Activated T-cell treated with anti-CD3 and anti-CD28 coated beads for 48 hours (primary cell): ENCODE data around the gene ACO2.
"Not testable (repeated sequence)": the region's sequence is repeated elsewhere in the genome, so short reads cannot be mapped to it uniquely, and the experiment has no call there.

Source experiments
- DNase-seq: peaks from one replicate; pipeline ENCODE4 v3.0.0-alpha.2; 2020; ENCODE audit warnings: low read depth

ACO2 gene

GRCh38 chr22:41448189-41448808 is 20.6 kb upstream of the ACO2 start:
- peak; percentile 83 for DNase-seq

- DNase-seq: no peak
Measured at GRCh38 chr22:41458161-41458728, 10.7 kb upstream of the ACO2 start.

GRCh38 chr22:41459431-41459830 is 9.5 kb upstream of the ACO2 start:
- no peak for DNase-seq

- DNase-seq: not testable (repeated sequence)
Measured at GRCh38 chr22:41460071-41460470, 8.8 kb upstream of the ACO2 start.

GRCh38 chr22:41461901-41462300 is 7.0 kb upstream of the ACO2 start:
- DNase-seq: no peak

GRCh38 chr22:41469218-41469851 is 418 bp downstream of the ACO2 start:
- no peak for DNase-seq

- DNase-seq: no peak
Measured at GRCh38 chr22:41470886-41471285, 2.0 kb downstream of the ACO2 start.

GRCh38 chr22:41471568-41471967 is 2.7 kb downstream of the ACO2 start:
- no peak for DNase-seq

- no peak for DNase-seq
Measured at GRCh38 chr22:41474872-41475451, 6.0 kb downstream of the ACO2 start.

- DNase-seq: no peak
Measured at GRCh38 chr22:41478473-41478872, 9.6 kb downstream of the ACO2 start.

GRCh38 chr22:41478891-41479521 is 10.1 kb downstream of the ACO2 start:
- no peak for DNase-seq

- DNase-seq: no peak
Measured at GRCh38 chr22:41479671-41480396, 10.9 kb downstream of the ACO2 start.

GRCh38 chr22:41480397-41480735 is 11.4 kb downstream of the ACO2 start:
- DNase-seq: no peak

- no peak for DNase-seq
Measured at GRCh38 chr22:41481131-41481830, 12.4 kb downstream of the ACO2 start.

- DNase-seq: no peak
Measured at GRCh38 chr22:41481925-41482318, 13.0 kb downstream of the ACO2 start.

GRCh38 chr22:41482319-41482935 is 13.5 kb downstream of the ACO2 start:
- no peak for DNase-seq

GRCh38 chr22:41485033-41485432 is 16.1 kb downstream of the ACO2 start:
- DNase-seq: no peak

- DNase-seq: no peak
Measured at GRCh38 chr22:41487037-41487935, 18.4 kb downstream of the ACO2 start.

- no peak for DNase-seq
Measured at GRCh38 chr22:41488076-41488475, 19.2 kb downstream of the ACO2 start.
